ENCODE data around the gene ZC3H12C. TPM values are rescaled to one million over a fixed set of nuclear protein-coding genes. Genes with fewer than 3 reads are reported as not detected.

The ZC3H12C gene
- total RNA-seq, 3 donors from 2014 or later: 10.2 to 19.8 (median 13.2) TPM

DNA sequence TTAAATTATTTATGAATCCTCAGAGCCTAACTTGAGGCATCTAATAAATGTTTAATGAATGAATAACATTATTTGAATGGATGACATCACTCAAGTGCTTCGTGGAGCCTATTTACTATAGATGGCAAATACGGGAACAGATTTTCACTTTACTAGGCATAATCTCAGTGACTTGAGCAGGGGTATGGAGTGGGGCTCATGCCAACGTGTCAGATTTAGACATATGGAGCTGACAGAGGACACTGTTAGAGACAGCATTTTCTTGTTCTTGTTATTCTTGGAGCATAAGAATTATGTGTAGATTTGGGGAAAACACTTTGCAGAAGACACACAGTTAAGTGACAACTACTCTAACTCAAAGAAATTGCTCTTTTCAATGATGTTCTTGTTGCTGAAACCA is 124.7 kb downstream of the ZC3H12C start:
- DNase-seq (ENCODE audit: low spot score in 2 of 2): no peak
- no peaks in the 10 kb centered on the region for H3K36me3 ChIP-seq
- H3K27ac ChIP-seq: no peak overlapping the region
- TF ChIP-seq POLR2A (IDR thresholded peaks at IDR 0.05): no peak
- TF ChIP-seq, protein P1, sequence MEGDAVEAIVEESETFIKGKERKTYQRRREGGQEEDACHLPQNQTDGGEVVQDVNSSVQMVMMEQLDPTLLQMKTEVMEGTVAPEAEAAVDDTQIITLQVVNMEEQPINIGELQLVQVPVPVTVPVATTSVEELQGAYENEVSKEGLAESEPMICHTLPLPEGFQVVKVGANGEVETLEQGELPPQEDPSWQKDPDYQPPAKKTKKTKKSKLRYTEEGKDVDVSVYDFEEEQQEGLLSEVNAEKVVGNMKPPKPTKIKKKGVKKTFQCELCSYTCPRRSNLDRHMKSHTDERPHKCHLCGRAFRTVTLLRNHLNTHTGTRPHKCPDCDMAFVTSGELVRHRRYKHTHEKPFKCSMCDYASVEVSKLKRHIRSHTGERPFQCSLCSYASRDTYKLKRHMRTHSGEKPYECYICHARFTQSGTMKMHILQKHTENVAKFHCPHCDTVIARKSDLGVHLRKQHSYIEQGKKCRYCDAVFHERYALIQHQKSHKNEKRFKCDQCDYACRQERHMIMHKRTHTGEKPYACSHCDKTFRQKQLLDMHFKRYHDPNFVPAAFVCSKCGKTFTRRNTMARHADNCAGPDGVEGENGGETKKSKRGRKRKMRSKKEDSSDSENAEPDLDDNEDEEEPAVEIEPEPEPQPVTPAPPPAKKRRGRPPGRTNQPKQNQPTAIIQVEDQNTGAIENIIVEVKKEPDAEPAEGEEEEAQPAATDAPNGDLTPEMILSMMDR (IDR thresholded peaks at IDR 0.05): no peak
- TF ChIP-seq POLR2AphosphoS5 (IDR thresholded peaks at IDR 0.05): no peak
- no peaks in the 10 kb centered on the region for H3K27me3 ChIP-seq
- no peaks in the 10 kb centered on the region for H3K4me1 ChIP-seq
- intact Hi-C loops (cut with DNase I; ENCODE audit: low total_unique reads): loop anchor here (10.0 kb wide), 1 partner anchor 343 kb away; no protein-coding TSS in a partner anchor
- no peaks in the 10 kb centered on the region for H3K9me3 ChIP-seq
- H3K4me3 ChIP-seq: no peak overlapping the region

DNA sequence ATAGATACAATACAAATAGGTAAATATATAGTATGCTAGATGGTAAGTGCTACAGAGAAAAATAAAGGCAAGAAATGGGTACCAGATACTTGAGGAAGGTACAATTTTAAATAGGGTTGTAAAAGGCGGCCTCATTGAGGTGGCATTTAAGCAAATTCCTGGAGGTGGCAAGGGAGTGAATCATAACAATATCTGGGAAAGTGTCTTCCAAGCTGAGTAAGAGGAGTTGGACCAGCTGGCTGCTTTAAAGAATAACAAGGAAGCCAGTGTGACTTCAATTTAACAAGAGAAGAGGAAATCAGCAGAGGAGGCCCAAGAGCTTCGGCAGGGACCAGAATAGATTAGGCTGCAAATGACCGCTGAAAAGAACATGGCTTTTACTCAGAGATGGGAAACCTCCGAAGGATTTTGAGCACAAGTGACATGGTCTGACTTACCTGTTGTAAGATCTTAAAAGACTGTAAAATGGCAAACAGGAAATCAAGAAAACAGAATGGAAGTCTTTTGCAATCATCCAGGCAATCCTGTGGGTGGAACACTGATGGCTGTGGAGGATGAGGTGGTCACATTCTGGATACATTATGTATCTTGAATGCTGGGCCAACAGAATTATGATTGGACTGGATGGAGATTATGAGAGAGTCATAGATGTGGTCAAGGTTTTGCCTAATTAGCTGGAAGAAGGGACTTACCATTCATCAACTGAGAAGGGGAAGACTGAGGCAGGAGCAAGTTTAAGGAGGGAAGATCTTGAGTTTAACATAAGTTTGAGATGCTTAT is 126.0 kb downstream of the ZC3H12C start:
- no peak overlapping the region for H3K27ac ChIP-seq
- H3K36me3 ChIP-seq: no peaks in the 10 kb centered on the region
- no peak overlapping the region for H3K4me3 ChIP-seq
- H3K4me1 ChIP-seq: no peaks in the 10 kb centered on the region
- TF ChIP-seq, protein P1 (IDR thresholded peaks at IDR 0.05): no peak
- TF ChIP-seq POLR2AphosphoS5 (IDR thresholded peaks at IDR 0.05) (no peak), POLR2A (IDR thresholded peaks at IDR 0.05) (no peak)
- no peak for DNase-seq (ENCODE audit: low spot score in 2 of 2)
- H3K27me3 ChIP-seq: no peaks in the 10 kb centered on the region
- H3K9me3 ChIP-seq: no peaks in the 10 kb centered on the region
- intact Hi-C loops (cut with DNase I; ENCODE audit: low total_unique reads): loop anchor here (10.0 kb wide), 1 partner anchor 344 kb away; no protein-coding TSS in a partner anchor

Other genes with a start within 250 kb of the ZC3H12C start
- 10 to 100 TPM; 53.4 to 88.7 (median 53.7) TPM for gene RDX, start 203.2 kb downstream of the ZC3H12C start, total RNA-seq